Mesodermal cell (in vitro differentiated cells): ENCODE measurements around the gene AGFG1.
"Not testable (repeated sequence)": the region's sequence is repeated elsewhere in the genome, so short reads cannot be mapped to it uniquely, and the experiment has no call there.

Source experiments
- H3K27ac ChIP-seq: 2 replicates; pipeline ENCODE4 v1.7.0; 2013; ENCODE audit warnings: mild to moderate bottlenecking, low read depth, low read length, moderate library complexity; ENCODE audit not compliant: severe bottlenecking
- H3K36me3 ChIP-seq: 2 replicates; pipeline ENCODE4 v1.7.1; 2013; ENCODE audit warnings: mild to moderate bottlenecking, low read length, moderate library complexity; ENCODE audit not compliant: control insufficient read depth, insufficient read depth
- H3K4me1 ChIP-seq: one replicate; pipeline ENCODE4 v1.7.1; 2013; ENCODE audit warnings: mild to moderate bottlenecking, low read length; ENCODE audit not compliant: insufficient read depth, control insufficient read depth, poor library complexity, severe bottlenecking
- H3K4me3 ChIP-seq: 2 replicates; pipeline ENCODE4 v1.7.0; 2013; ENCODE audit warnings: low read length, control low read depth, mild to moderate bottlenecking; ENCODE audit not compliant: insufficient read depth, poor library complexity, severe bottlenecking; ENCODE audit errors: extremely low read depth
- H3K9me3 ChIP-seq: 2 replicates; pipeline ENCODE4 v1.7.1; 2013; ENCODE audit warnings: mild to moderate bottlenecking, low read length, moderate library complexity; ENCODE audit not compliant: control insufficient read depth
- WGBS, 2 experiments: methylation state at CpG; one replicate each; pipeline ENCODE4 v1.1.5; 2013; ENCODE audit warnings: missing lambda C conversion rate in 2 of 2; ENCODE audit not compliant: insufficient coverage in 2 of 2; 5-methylcytosine and 5-hydroxymethylcytosine counted together

Gene AGFG1

GRCh38 chr2:227511955-227512354 is 40.0 kb downstream of the AGFG1 start:
- no peak overlapping the region for H3K27ac ChIP-seq
- H3K4me1 ChIP-seq = peaks cover 81% of the 10 kb centered on the region
- no peaks in the 10 kb centered on the region for H3K9me3 ChIP-seq
- H3K4me3 ChIP-seq = no peak overlapping the region
- H3K36me3 ChIP-seq = peaks cover 11% of the 10 kb centered on the region
- 93% methylated on average over 2 of the region's 3 CpGs; no CpG with 5 or more reads in 1 of the 2 experiments for WGBS, 2 experiments

DNA sequence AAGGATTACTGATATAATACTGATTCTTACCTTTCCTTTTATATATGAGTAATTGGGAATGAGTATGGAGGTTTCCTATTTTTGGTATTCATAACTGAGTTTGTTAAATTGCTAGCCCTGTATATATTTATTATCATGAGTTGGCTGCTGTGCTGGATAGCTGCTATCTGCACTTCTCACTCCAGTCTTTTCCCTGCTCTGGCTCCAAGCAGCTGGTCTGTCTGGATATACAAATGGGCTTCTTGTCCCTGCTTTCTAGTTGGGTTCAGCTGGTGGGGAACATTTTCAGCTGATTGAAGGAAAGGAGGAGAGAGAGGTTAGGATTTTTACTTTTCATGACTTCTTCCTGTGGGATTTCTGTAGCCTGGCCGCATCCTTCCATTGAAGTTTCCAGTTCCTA is 41.2 kb downstream of the AGFG1 start:
- WGBS, 2 experiments = 100% methylated on average over 1 of the region's 1 CpG; no CpG with 5 or more reads in 1 of the 2 experiments
- Histone ChIP-seq H3K36me3 (peaks cover 11% of the 10 kb centered on the region), H3K4me3 (no peak overlapping the region), H3K27ac (peak overlapping the region; percentile 13), H3K4me1 (peaks cover 79% of the 10 kb centered on the region), H3K9me3 (no peaks in the 10 kb centered on the region)

GRCh38 chr2:227515742-227516141 is 43.8 kb downstream of the AGFG1 start:
- Histone ChIP-seq H3K4me3 (no peak overlapping the region), H3K27ac (no peak overlapping the region), H3K9me3 (no peaks in the 10 kb centered on the region), H3K36me3 (peaks cover 13% of the 10 kb centered on the region), H3K4me1 (peaks cover 62% of the 10 kb centered on the region)
- no CpG with 5 or more reads among the region's 1 CpG for WGBS, 2 experiments

DNA sequence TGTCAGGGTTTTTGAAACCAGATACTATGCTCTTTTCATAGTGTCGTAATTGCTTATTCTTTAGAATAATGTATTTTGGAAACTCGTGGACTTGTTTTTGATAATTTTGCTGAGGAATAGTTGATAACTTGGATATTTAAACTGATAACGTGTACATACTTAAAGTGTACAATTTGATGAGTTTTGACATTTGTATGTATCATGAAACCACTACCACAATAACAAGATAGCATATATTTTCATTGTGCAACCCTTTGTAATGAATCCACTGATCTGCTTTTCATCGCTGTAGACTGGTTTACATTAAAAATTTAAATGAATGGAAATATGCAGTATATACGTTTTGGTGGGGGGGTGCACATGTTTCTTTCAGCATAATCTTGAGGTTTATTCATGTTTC is 45.8 kb downstream of the AGFG1 start:
- Histone ChIP-seq H3K9me3 (no peaks in the 10 kb centered on the region), H3K27ac (no peak overlapping the region), H3K36me3 (peaks cover 22% of the 10 kb centered on the region), H3K4me1 (peaks cover 42% of the 10 kb centered on the region), H3K4me3 (no peak overlapping the region)
- 92 to 100% methylated on average over 2 to 4 of the region's 5 CpGs for WGBS, 2 experiments

DNA sequence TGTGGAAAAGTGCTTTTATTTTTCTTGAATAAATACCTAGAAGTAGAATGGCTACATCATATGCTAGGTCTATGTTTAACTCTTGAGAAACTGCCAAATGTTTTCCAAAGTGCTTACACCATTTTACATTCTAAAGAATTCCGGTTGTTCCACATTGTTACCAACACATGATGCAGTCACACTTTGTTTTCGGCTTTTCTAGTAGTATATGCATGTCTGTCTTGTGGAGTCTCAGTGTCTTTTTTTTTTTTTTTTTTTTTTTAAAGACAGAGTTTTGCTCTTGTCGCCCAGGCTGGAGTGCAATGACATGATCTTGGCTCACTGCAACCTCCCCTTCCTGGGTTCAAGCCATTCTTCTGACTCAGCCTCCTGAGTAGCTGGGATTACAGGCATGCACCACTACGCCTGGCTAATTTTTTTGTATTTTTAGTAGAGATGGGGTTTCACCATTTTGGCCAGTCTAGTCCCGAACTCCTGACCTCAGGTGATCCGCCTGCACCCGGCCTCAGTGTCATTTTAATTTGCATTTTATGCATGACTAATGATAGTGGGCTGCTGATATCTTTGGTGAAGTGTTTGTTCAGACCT is 46.4 kb downstream of the AGFG1 start:
- H3K9me3 ChIP-seq, H3K4me3 ChIP-seq, H3K27ac ChIP-seq: not testable (repeated sequence)
- Histone ChIP-seq H3K4me1 (peaks cover 35% of the 10 kb centered on the region), H3K36me3 (peaks cover 25% of the 10 kb centered on the region)
- 82 to 88% methylated on average over 3 to 4 of the region's 7 CpGs for WGBS, 2 experiments

DNA sequence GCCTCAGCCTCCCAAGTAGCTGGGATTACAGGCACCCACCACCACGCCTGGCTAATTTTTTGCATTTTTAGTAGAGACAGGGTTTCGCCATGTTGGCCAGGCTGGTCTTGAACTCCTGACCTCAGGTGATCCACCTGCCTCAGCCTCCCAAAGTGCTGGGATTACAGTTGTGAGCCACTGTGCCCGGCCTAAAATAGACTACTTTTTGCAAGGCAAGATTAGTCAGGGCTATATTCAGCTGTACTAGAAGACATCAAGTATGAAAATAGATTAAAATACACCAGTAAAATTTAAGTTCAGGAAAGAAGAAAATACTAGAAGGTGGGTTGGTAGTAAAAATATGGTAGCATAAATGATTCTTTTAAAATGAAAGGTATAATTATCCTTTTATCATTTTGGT is 49.2 kb downstream of the AGFG1 start:
- not testable (repeated sequence) for H3K9me3 ChIP-seq, H3K4me3 ChIP-seq, H3K27ac ChIP-seq
- H3K4me1 ChIP-seq = peaks cover 11% of the 10 kb centered on the region
- no CpG with 5 or more reads among the region's 3 CpGs for WGBS, 2 experiments
- peaks cover 34% of the 10 kb centered on the region for H3K36me3 ChIP-seq

DNA sequence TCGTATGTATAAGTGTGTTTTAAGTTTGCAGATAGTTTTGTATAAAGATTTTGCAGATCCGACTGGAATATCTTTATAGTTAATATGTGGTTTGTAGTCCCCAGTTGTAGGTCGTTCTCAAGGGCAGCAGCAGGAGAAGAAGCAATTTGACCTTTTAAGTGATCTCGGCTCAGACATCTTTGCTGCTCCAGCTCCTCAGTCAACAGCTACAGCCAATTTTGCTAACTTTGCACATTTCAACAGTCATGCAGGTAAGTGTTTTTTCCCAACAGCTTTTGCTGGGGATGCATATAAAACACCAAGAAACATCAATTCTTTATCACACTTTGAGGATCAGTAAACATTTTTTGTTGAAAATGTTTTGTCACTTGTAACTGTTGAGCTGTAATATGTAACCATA is 52.7 kb downstream of the AGFG1 start:
- Histone ChIP-seq H3K27ac (no peak overlapping the region), H3K36me3 (peaks cover 37% of the 10 kb centered on the region), H3K4me1 (no peaks in the 10 kb centered on the region), H3K9me3 (no peaks in the 10 kb centered on the region), H3K4me3 (no peak overlapping the region)
- WGBS, 2 experiments = 87 to 96% methylated on average over 3 to 4 of the region's 4 CpGs

DNA sequence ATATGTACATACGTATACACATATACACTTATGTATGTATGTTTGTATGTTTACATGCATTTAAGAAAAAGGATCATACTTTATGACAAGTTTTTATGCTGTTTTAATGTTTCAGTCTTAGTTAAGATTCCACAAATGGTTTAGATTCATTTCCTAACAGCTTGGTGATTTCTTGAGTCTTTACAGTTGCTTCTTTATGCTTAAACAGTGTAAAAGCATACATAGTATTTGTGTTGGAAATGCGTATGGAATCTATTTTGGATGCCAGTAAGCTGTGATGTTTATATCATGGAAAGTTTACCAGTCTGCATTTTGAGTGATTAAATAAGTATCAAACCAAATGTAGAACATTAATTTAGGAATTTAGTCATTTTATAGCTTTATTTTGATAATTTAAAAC is 55.4 kb downstream of the AGFG1 start:
- no peak overlapping the region for H3K4me3 ChIP-seq
- H3K36me3 ChIP-seq = peaks cover 38% of the 10 kb centered on the region
- H3K27ac ChIP-seq = no peak overlapping the region
- WGBS, 2 experiments = no CpG with 5 or more reads among the region's 2 CpGs
- no peaks in the 10 kb centered on the region for H3K4me1 ChIP-seq
- no peaks in the 10 kb centered on the region for H3K9me3 ChIP-seq

- no peaks in the 10 kb centered on the region for H3K4me1 ChIP-seq
- no CpG with 5 or more reads among the region's 1 CpG for WGBS, 2 experiments
- no peak overlapping the region for H3K27ac ChIP-seq
- H3K36me3 ChIP-seq = peaks cover 37% of the 10 kb centered on the region
- H3K4me3 ChIP-seq = no peak overlapping the region
- no peaks in the 10 kb centered on the region for H3K9me3 ChIP-seq
Measured at GRCh38 chr2:227528803-227529202, 56.8 kb downstream of the AGFG1 start.

DNA sequence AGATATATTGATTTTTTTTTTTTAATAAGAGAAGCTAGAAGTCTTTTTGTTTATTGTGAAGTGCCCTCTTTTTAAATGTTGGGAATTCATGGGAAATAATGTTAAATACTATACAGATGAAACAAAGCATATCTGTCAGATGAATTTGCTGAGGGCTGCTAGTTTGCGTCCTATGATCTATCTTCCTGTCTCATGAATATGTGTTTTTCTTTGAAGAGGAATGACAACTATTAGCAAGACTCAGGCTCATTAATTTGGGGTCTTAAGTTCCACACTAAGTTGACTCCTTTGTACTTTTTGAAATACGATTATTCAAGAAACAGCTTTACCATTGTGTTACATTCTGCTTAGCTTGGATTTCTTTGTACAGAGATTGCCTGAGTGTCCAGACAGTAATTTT is 57.9 kb downstream of the AGFG1 start:
- Histone ChIP-seq H3K36me3 (peaks cover 38% of the 10 kb centered on the region), H3K9me3 (no peaks in the 10 kb centered on the region), H3K27ac (no peak overlapping the region), H3K4me3 (no peak overlapping the region), H3K4me1 (no peaks in the 10 kb centered on the region)
- 100% methylated on average over 1 of the region's 2 CpGs; no CpG with 5 or more reads in 1 of the 2 experiments for WGBS, 2 experiments

- WGBS, 2 experiments = 93 to 100% methylated on average over 1 to 2 of the region's 3 CpGs
Measured at GRCh38 chr2:227534714-227535113, 62.8 kb downstream of the AGFG1 start.

More at GRCh38 chr2:227534714-227535113, 62.8 kb downstream of the AGFG1 start:
- H3K9me3 ChIP-seq = no peaks in the 10 kb centered on the region
- no peaks in the 10 kb centered on the region for H3K4me1 ChIP-seq
- H3K36me3 ChIP-seq = peaks cover 65% of the 10 kb centered on the region
- H3K27ac ChIP-seq = no peak overlapping the region
- H3K4me3 ChIP-seq = no peak overlapping the region
